Measurements from ENCODE around the gene RACGAP1. TPM values are rescaled to one million over a fixed set of nuclear protein-coding genes. Genes with fewer than 3 reads are reported as not detected.

The RACGAP1 gene
- total and polyA plus RNA-seq, 2 of the 8 experiments (the other 6 are each of a cell fraction or from before 2014, with no cell fraction given): 18.0 to 66.3 TPM

DNA sequence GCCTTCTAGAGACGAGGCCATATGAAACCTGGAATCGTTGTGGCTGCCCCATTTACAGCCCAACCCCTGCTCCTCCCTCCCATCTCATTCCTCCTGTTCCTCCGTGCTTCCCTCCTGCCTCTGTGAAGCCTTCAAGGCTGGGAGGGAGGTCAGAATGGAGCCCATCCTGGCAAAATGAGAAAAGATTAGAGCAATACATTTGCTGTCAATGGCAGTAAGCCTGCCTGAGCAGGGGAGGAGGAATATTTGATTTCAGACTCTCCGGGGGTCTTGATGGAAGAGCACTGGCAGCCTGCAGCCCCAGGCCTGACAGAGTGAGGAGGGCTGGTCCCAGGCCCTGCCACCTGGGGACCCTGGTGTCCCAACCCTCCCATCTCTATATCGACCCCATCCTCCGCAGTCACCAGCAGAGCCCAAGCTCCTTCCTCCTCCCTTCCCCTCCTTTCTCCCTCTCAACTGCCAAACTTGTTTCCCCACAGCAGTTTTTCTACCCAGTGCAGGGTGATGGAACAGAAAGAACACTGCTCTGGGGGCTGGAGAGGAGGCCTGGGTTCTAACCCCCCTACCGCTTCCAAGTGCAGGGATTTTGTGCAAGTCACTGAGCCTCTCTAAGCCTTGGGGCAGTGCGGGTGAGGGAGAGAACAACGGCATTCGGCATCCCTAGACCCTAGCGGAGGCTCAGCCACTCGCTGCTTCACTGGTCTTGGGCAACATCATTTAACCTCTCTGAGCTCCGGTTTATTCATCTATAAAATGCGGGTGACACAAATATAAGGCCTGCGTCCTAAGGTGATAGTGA, 16.0 kb upstream of the RACGAP1 start (continued):
- TF ChIP-seq, protein P1, sequence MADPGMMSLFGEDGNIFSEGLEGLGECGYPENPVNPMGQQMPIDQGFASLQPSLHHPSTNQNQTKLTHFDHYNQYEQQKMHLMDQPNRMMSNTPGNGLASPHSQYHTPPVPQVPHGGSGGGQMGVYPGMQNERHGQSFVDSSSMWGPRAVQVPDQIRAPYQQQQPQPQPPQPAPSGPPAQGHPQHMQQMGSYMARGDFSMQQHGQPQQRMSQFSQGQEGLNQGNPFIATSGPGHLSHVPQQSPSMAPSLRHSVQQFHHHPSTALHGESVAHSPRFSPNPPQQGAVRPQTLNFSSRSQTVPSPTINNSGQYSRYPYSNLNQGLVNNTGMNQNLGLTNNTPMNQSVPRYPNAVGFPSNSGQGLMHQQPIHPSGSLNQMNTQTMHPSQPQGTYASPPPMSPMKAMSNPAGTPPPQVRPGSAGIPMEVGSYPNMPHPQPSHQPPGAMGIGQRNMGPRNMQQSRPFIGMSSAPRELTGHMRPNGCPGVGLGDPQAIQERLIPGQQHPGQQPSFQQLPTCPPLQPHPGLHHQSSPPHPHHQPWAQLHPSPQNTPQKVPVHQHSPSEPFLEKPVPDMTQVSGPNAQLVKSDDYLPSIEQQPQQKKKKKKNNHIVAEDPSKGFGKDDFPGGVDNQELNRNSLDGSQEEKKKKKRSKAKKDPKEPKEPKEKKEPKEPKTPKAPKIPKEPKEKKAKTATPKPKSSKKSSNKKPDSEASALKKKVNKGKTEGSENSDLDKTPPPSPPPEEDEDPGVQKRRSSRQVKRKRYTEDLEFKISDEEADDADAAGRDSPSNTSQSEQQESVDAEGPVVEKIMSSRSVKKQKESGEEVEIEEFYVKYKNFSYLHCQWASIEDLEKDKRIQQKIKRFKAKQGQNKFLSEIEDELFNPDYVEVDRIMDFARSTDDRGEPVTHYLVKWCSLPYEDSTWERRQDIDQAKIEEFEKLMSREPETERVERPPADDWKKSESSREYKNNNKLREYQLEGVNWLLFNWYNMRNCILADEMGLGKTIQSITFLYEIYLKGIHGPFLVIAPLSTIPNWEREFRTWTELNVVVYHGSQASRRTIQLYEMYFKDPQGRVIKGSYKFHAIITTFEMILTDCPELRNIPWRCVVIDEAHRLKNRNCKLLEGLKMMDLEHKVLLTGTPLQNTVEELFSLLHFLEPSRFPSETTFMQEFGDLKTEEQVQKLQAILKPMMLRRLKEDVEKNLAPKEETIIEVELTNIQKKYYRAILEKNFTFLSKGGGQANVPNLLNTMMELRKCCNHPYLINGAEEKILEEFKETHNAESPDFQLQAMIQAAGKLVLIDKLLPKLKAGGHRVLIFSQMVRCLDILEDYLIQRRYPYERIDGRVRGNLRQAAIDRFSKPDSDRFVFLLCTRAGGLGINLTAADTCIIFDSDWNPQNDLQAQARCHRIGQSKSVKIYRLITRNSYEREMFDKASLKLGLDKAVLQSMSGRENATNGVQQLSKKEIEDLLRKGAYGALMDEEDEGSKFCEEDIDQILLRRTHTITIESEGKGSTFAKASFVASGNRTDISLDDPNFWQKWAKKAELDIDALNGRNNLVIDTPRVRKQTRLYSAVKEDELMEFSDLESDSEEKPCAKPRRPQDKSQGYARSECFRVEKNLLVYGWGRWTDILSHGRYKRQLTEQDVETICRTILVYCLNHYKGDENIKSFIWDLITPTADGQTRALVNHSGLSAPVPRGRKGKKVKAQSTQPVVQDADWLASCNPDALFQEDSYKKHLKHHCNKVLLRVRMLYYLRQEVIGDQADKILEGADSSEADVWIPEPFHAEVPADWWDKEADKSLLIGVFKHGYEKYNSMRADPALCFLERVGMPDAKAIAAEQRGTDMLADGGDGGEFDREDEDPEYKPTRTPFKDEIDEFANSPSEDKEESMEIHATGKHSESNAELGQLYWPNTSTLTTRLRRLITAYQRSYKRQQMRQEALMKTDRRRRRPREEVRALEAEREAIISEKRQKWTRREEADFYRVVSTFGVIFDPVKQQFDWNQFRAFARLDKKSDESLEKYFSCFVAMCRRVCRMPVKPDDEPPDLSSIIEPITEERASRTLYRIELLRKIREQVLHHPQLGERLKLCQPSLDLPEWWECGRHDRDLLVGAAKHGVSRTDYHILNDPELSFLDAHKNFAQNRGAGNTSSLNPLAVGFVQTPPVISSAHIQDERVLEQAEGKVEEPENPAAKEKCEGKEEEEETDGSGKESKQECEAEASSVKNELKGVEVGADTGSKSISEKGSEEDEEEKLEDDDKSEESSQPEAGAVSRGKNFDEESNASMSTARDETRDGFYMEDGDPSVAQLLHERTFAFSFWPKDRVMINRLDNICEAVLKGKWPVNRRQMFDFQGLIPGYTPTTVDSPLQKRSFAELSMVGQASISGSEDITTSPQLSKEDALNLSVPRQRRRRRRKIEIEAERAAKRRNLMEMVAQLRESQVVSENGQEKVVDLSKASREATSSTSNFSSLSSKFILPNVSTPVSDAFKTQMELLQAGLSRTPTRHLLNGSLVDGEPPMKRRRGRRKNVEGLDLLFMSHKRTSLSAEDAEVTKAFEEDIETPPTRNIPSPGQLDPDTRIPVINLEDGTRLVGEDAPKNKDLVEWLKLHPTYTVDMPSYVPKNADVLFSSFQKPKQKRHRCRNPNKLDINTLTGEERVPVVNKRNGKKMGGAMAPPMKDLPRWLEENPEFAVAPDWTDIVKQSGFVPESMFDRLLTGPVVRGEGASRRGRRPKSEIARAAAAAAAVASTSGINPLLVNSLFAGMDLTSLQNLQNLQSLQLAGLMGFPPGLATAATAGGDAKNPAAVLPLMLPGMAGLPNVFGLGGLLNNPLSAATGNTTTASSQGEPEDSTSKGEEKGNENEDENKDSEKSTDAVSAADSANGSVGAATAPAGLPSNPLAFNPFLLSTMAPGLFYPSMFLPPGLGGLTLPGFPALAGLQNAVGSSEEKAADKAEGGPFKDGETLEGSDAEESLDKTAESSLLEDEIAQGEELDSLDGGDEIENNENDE (IDR thresholded peaks at IDR 0.05; ENCODE audit: insufficient replicate concordance, low read length): no peak
- TF ChIP-seq TBP (IDR thresholded peaks at IDR 0.05; ENCODE audit: low read depth, low read length) (no peak), EGR1 (IDR thresholded peaks at IDR 0.05; ENCODE audit: borderline replicate concordance, low read depth, low read length) (no peak), RFX5 (IDR thresholded peaks at IDR 0.05; ENCODE audit: borderline replicate concordance, low read depth, low read length) (no peak), TCF12 (IDR thresholded peaks at IDR 0.05; ENCODE audit: low read depth, low read length) (no peak), RBBP5 (IDR thresholded peaks at IDR 0.05; ENCODE audit: borderline replicate concordance, low read depth, low read length) (no peak), MAFK (IDR thresholded peaks at IDR 0.05; ENCODE audit: low read depth, low read length) (no peak), BACH1 (IDR thresholded peaks at IDR 0.05; ENCODE audit: low read length) (no peak)
